Tracheal epithelial cell (primary cell): ENCODE measurements around the gene BLOC1S5. TPM values are rescaled to one million over a fixed set of nuclear protein-coding genes. Genes with fewer than 3 reads are reported as not detected.

Experiments used
- total RNA-seq: library from RNA; depleted of rRNA; stranded (reverse); fragments of >200 nt; gene quantifications from 2 replicates; pipeline ENCODE4 v1.2.1, GENCODE V29; 2014

The BLOC1S5 gene, protein sequence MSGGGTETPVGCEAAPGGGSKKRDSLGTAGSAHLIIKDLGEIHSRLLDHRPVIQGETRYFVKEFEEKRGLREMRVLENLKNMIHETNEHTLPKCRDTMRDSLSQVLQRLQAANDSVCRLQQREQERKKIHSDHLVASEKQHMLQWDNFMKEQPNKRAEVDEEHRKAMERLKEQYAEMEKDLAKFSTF
- total RNA-seq: 11.3 and 12.4 TPM in 2 replicates

DNA sequence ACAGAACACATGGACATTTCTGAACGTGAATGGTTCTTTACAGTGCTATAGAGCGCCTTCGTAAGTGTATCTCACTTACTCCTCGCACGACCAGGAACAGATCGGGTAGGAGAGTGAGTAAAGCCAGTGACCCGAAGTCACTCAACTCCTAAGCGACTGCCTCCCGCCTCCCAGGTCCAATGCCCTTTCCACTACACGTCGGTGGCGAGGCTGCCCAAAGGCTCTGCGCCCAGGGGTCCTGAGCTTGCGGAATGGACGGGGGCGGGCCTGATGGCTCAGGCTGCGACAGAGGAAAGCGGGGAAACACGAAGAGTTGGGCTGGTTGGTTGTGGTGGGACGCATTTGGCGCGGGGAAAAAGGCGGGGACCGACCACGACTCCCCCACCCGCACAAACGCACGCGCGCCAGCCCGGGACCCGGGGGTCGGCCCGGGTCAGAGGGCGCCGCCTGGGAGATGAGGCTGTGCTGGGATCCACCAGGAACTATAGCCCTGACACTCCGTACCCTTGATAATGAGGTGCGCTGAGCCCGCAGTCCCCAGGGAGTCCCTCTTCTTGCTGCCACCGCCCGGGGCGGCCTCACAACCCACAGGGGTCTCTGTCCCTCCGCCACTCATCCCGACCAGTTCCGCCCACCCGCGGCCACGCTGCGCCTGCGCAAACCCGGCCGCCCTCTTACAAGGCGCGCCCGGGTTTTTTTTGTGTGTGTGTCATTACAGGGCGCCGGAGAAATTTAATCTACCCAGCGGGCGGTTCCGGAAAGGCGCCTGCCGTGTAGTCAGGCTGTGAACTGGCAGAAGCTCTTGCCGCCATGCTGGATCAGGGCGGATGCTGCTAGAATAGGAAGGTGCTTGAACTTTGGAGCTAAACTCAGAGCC, at the start of gene BLOC1S5:
BLOC1S5 (minus strand) TSS at position 629 of the 877 bp plus-strand sequence; CDS start at position 616, 13 bp downstream.

DNA sequence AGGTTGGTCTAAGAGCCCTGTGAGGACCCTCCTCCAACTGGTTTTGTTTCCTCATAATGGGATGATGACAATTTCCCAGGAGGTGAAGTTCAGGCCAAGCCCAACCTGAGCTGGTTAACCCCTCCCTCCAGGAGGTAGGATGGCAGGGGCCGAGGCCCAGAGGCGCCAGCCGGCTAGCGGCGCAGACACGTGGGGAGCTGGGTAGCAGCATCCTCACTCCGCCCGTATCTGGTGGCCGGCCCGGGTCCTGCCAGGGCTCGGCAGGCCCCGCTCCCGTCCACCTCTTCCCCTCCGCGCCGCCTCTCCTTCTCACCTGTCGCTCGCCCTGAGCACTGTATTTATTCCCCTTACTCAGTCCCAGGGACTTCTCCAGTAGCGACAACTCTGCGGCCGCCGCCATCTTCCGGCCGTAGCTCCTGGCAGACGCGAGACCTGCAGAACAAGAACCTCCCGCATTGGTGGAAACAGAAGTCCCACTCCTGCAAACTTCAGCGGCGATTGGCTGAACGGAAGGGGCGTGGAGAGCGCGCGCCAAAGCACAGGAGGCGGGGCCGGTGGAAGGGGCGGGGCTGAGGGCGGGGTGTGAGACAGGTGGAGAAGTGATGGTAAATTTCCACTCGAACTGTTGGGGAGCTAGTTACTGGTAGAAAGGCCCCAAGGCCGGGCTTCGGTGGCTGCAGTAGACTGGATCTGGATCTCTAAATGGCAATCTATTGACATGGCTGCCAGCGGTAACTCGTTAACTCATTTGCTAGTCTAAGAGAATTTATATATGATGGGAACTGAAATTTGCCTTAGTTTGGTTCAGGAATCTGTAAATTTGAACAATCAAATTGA, 38.2 kb upstream of the BLOC1S5 start, which contains the start of gene EEF1E1:
EEF1E1 (minus strand) TSS at position 427 of the 837 bp plus-strand sequence; CDS start at position 400, 27 bp downstream.

Other genes with a start within 250 kb of the BLOC1S5 start
- gene TXNDC5, start 153.6 kb downstream of the BLOC1S5 start, total RNA-seq: 320 and 322 TPM in 2 replicates
- 60.0 and 89.1 TPM in 2 replicates for gene EEF1E1, start 38.2 kb upstream of the BLOC1S5 start, total RNA-seq